ENCODE data around the gene EPHA2.

The EPHA2 gene

DNA sequence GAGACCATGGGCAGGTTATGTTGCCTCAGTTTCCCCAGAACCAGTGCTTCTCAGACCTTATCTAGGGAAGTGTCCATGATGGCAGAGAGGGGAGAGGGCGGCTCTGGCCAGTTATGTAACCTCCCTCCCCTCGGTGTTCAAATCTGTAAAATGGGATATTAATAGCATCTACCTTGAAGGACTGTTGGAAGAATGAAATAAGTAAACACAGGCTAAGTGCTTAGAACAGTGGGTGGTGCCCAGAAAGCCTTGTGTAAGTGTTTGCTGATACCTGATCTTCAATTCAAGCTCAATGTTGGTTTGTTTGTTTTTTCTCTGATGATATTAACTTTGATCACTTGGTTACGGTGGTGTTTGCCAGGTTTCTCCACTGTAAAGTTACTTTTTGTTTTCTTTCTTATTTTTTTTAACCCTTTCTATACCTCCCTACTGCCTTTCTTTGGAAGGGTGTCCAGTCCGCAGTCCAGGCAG, 34.9 kb downstream of the EPHA2 start:
- in situ Hi-C loops (cut with HindIII; ENCODE audit: low pct_ligation_motif_present, low sequenced_read_pairs): no loop called here
- peaks cover 33% of the 10 kb centered on the region for H3K36me3 ChIP-seq (replicated peaks)
- TF ChIP-seq, protein P1, sequence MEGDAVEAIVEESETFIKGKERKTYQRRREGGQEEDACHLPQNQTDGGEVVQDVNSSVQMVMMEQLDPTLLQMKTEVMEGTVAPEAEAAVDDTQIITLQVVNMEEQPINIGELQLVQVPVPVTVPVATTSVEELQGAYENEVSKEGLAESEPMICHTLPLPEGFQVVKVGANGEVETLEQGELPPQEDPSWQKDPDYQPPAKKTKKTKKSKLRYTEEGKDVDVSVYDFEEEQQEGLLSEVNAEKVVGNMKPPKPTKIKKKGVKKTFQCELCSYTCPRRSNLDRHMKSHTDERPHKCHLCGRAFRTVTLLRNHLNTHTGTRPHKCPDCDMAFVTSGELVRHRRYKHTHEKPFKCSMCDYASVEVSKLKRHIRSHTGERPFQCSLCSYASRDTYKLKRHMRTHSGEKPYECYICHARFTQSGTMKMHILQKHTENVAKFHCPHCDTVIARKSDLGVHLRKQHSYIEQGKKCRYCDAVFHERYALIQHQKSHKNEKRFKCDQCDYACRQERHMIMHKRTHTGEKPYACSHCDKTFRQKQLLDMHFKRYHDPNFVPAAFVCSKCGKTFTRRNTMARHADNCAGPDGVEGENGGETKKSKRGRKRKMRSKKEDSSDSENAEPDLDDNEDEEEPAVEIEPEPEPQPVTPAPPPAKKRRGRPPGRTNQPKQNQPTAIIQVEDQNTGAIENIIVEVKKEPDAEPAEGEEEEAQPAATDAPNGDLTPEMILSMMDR (IDR thresholded peaks at IDR 0.05; ENCODE audit: low read depth, low read length, missing control alignments): no peak
- no peak overlapping the region for H3K4me3 ChIP-seq (ENCODE audit: low read depth, low read length)
- no peaks in the 10 kb centered on the region for H3K27me3 ChIP-seq (replicated peaks)
- no peak for DNase-seq
- H3K27ac ChIP-seq: no peak overlapping the region

DNA sequence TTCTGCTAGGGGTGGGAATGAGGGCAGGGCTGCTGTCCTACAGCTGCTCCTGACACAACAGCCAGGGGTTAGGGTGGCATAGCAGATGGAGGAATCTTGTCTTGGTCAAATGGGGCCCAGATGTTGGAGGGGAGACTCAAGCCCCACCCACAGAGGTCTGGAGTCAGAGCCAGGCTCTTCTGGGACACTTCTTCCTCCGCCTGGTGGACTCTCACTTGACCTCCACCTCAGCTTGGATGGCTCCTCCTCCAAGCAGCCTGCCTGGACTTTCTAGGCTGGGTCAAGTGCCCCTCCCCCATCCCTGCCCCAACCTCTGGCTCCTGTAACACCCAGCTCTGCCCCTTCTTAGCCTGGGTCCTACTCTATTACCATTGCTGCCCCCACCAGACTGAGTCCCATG, 35.5 kb downstream of the EPHA2 start:
- peaks cover 28% of the 10 kb centered on the region for H3K36me3 ChIP-seq (replicated peaks)
- in situ Hi-C loops (cut with HindIII; ENCODE audit: low pct_ligation_motif_present, low sequenced_read_pairs): no loop called here

DNA sequence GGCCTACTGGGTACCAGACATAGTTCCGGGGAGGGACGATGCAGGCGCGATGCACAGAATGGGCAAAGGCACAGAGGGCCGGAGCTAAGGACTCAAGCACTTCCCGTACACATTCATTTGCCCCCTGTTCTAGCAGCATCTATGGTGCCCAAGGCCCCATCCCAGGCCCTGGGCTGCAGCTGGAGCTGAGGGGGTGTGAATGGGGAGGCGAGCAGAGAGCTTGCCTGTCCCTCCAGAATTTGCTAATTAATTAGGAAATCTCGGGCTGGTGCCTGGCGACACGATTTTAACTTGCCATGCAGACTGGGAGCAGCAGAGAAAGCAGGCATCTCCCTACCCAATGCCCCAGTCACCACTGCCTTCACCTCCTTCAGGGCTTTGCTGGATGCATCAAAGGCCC, 35.9 kb downstream of the EPHA2 start:
- no peak overlapping the region for H3K27ac ChIP-seq
- no peak overlapping the region for H3K4me3 ChIP-seq (ENCODE audit: low read depth, low read length)
- no peaks in the 10 kb centered on the region for H3K27me3 ChIP-seq (replicated peaks)
- no peak for DNase-seq
- in situ Hi-C loops (cut with HindIII; ENCODE audit: low pct_ligation_motif_present, low sequenced_read_pairs): no loop called here
- TF ChIP-seq, protein P1 (IDR thresholded peaks at IDR 0.05; ENCODE audit: low read depth, low read length, missing control alignments): no peak
- H3K36me3 ChIP-seq (replicated peaks): peaks cover 24% of the 10 kb centered on the region

More for the DNA sequence above, 35.5 kb downstream of the EPHA2 start:
- DNase-seq: no peak
- Histone ChIP-seq H3K4me3 (ENCODE audit: low read depth, low read length) (no peak overlapping the region), H3K27me3 (replicated peaks) (no peaks in the 10 kb centered on the region), H3K27ac (no peak overlapping the region)
- TF ChIP-seq, protein P1 (IDR thresholded peaks at IDR 0.05; ENCODE audit: low read depth, low read length, missing control alignments): no peak

DNA sequence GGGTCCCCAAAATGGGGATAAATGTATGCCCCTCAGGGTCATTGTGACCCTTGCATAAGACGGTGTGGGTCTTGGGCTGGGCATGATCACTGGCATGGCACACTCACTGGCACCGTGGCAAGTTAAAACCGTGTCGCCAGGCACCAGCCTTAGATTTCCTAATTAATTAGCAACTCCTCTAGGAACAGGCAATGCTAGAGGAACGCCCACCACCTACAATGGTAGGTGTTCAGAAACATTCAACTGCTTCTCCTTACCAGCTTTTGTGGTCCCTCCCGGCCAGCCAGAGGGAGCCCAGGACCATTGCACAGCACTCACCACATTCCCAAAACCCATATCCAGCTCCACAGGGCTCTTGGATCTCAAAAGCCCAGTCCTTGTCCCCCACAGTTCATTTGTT, 36.4 kb downstream of the EPHA2 start:
- no peak overlapping the region for H3K27ac ChIP-seq
- peaks cover 20% of the 10 kb centered on the region for H3K36me3 ChIP-seq (replicated peaks)
- H3K27me3 ChIP-seq (replicated peaks): no peaks in the 10 kb centered on the region
- H3K4me3 ChIP-seq (ENCODE audit: low read depth, low read length): no peak overlapping the region
- no peak for DNase-seq
- TF ChIP-seq, protein P1 (IDR thresholded peaks at IDR 0.05; ENCODE audit: low read depth, low read length, missing control alignments): no peak
- in situ Hi-C loops (cut with HindIII; ENCODE audit: low pct_ligation_motif_present, low sequenced_read_pairs): no loop called here

DNA sequence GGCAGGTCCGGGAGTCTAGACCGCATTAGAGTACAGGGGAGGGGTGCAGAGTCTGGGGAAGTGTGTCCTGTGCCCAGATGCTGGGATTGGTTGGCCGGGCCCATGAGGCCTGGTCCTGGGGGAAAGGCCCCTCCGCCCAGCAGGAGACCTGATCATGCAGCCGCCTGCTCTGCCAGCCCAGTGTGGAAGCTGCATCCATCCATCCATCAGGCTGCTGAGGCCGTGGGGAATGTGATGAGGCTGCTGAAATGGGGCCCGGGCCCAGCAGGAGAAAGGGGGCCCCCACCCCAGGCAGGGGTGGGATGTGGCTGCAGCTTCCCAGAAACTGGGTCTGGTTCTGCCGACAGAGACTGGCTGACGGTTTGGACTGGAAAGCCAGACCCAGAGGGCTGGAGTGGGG, 37.2 kb downstream of the EPHA2 start:
- Histone ChIP-seq H3K27me3 (replicated peaks) (no peaks in the 10 kb centered on the region), H3K4me3 (ENCODE audit: low read depth, low read length) (no peak overlapping the region), H3K27ac (no peak overlapping the region), H3K36me3 (replicated peaks) (peaks cover 14% of the 10 kb centered on the region)
- in situ Hi-C loops (cut with HindIII; ENCODE audit: low pct_ligation_motif_present, low sequenced_read_pairs): no loop called here
- TF ChIP-seq, protein P1 (IDR thresholded peaks at IDR 0.05; ENCODE audit: low read depth, low read length, missing control alignments): no peak
- DNase-seq: no peak

DNA sequence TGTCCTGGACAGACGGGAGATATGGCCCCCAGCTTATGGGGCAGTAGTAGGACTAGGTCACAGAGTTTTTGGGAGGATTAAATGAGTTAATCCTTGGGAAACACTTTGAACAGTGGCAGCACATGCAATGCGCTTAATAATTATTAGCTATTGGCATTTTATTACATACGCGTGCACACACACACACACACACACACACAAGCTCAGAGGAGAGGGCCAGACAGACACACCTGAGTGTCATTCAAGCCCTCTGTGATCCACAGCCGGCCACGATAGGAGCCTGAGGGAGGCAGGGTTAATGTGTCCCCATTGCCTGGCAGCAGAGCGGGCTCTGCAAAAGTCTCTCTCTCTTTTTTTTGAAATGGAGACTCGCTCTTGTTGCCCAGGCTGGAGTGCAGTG, 37.9 kb downstream of the EPHA2 start:
- no peaks in the 10 kb centered on the region for H3K27me3 ChIP-seq (replicated peaks)
- no peak overlapping the region for H3K4me3 ChIP-seq (ENCODE audit: low read depth, low read length)
- H3K27ac ChIP-seq: no peak overlapping the region
- no peak for DNase-seq
- TF ChIP-seq, protein P1 (IDR thresholded peaks at IDR 0.05; ENCODE audit: low read depth, low read length, missing control alignments): no peak
- H3K36me3 ChIP-seq (replicated peaks): peaks cover 6% of the 10 kb centered on the region
- in situ Hi-C loops (cut with HindIII; ENCODE audit: low pct_ligation_motif_present, low sequenced_read_pairs): no loop called here

All from brain microvascular endothelial cell (primary cell).